HS-5 (cell line): ENCODE data around the gene XXYLT1.
"Not testable (repeated sequence)": the region's sequence is repeated elsewhere in the genome, so short reads cannot be mapped to it uniquely, and the experiment has no call there.

ENCODE experiments used
- DNase-seq: peaks from one replicate; pipeline ENCODE4 v3.0.0-alpha.2; 2012; ENCODE audit warnings: low read depth

XXYLT1 gene

DNA sequence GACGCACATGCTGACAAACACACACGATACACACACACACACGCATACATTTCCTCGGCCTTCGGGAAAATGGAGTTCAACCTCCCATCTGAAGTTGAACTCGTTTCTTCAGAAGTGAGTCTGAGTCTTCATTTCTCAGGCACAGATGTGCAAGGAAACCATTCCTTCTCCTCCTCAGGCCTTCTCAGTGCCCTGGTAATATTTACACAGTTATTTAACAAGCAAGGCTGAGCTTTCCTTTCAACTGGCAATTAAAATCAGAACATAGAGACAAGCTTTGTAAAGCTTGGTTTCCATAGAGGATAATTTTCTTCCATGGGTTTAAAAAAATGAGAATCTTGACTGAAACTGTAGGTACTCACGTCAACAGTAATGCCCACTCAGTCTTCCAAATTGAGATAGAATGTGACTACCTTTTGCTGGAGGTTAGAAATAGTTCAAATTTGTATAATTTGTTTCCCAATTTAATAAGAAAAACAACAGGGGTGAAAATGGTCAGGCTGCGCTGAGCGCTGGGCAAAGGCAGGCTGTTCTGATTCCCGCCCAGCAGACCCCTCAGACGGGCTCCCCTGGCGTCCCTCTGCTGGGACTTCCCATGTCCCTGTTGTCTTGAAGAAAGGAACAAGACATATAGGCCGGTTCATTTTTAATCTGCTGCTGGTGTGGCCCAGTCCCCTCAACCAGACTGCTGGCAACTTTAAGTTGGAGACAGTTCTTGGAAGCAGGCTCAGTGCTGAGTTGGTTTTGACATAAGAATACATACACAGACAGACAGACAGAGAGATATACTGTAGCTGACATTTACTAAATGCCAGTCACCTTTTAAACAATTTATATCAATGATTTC is 174.3 kb downstream of the XXYLT1 start:
- DNase-seq, result no peak

DNA sequence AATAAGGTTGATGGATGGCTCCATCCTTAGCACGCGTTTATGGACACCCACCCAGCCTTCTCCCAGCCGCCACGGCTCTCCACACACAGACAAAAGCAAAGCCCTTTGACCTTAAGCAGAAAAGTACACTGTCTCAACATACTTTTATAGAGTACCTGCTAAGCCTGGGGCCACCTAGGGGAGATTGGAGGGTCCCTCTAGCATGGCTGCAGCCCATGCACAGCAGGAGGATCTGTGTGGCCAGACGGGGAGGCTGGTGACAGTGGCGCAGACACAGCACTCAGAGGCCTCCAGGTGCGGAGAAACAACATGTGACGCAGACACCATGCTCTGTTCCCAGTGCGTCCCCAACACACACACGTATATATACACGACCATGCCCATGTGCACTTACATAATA is 174.9 kb downstream of the XXYLT1 start:
- no peak for DNase-seq

GRCh38 chr3:195095704-195096036 is 175.3 kb downstream of the XXYLT1 start:
- DNase-seq, result no peak

DNA sequence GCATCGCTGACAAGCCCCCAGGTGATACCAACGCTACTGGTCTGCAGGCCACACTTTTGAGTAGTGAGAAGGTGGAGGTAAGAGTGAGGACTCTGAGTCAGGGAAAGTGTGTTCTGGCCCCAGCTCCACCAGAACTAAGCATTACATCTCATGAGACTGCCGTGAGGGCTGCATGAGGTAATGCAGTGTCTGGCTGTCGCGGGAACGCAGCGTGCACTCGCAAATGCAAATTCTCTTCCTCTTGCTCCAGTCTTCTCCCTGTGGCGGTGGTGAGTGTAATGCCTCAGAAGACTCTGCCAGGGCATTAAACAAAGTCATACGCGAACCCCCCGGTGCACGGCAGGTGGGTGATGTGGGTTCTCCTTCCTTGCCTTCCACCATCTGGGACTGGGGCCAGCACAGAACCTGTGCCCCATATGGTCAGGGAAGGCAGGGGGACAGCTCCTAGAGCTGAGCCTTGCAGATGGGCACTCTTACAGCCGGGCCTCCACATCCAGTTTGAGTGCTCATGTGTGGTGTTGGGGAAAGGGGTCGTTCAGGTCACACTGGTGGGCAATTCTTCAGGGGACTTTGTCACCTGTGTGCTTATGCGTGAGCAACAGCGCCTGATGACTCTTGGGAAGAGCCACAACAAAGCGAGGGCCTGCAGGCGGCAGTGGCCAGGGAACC is 175.8 kb downstream of the XXYLT1 start:
- no peak for DNase-seq

GRCh38 chr3:195094191-195094921 is 176.6 kb downstream of the XXYLT1 start:
- no peak for DNase-seq

DNA sequence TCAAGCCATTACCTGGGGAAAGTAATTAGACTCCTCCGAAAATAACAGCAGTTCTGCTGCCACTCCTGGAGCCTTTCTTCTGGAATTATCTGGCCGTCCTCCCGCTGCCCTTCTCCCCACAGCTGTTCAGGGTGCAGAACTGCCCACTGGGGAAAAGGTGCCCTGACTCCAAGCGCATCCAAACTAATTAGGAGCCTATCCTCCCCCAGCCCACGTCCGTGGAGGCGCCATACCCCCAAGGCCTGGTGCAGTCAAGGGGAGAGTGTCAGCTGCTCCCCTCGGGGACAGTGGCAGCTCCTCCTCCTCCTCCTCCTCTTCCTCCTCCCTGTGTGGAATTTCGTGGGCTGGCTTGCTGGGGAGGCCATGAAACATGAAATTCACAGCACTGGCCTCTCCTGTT is 177.2 kb downstream of the XXYLT1 start:
- no peak for DNase-seq

GRCh38 chr3:195087840-195088601 is 182.9 kb downstream of the XXYLT1 start:
- not testable (repeated sequence) for DNase-seq

DNA sequence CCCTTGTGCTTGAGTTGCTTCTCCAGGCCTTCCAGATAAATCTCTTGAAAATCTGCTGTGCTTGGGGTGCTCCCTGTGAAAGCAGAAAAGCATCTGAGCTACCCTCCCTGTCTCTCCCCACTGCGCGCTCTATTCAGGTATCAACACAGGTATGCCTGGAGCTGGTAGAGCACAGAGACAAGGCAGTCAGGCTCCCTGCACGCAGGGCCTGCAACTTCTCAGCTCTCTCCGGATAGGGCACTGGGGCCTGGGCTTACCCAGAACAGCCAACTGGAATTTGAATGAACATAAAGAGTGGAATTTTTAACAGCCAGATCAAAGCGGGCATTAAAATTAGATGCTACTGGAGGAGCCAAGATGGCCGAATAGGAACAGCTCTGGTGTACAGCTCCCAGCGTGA is 183.6 kb downstream of the XXYLT1 start:
- no peak for DNase-seq

GRCh38 chr3:195086885-195087284 is 184.1 kb downstream of the XXYLT1 start:
- DNase-seq, result no peak

DNA sequence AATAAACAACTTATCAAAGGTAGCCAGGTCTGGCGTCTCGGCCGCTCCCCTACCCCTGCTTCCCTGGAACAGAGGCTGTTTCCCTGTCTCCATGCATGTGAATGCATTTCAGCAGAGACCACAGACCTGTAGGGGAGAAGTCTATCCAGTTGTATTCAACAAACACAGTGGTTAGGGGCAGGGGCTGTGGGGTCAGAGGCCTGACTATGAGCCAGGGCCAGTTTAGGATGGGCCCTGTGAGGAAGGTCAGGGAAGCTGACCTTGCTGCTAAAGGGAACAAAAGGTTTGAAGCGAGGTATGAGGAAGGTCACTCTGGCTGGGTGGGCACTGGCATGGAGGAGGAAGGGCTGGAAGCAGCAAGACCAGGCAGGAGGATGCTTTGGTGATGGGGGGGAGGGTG is 184.6 kb downstream of the XXYLT1 start:
- no peak for DNase-seq

- no peak for DNase-seq
Measured at GRCh38 chr3:195085356-195086130, 185.4 kb downstream of the XXYLT1 start.

DNA sequence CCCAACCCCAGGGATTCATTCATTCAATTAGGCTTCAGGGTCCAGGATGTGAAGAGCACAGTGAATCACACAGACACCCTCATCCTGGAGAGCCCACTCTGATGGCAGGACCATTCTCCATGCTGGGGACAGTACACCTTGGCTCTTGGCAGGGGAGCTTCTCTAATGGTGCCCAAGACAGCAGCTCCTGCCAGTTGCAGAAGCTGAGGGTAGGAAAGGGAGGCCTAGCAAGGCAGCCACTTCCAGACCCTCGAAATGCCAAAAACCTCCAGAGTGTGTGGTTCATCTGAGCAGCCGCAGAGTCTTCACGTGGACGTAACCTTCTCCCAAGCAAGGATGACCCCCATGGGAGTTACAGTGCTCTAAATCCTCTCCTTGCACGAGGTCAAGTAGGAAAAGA is 186.2 kb downstream of the XXYLT1 start:
- DNase-seq, result no peak

DNA sequence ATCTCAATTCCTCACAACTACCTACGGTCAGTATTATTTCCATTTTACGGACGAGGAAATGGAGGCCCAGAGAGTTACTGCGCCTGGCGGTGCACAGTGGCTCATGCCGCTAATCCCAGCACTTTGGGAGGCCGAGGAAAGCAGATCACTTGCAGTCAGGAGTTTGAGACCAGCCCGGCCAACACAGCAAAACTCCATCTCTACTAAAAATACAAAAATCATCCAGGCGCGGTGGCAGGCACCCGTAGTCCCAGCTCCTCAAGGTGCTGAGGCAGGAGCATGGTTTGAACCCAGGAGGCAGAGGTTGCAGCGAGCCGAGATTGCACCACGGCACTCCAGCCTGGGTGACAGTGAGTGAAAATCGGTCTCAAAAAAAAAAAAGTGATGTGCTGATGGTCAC is 187.3 kb downstream of the XXYLT1 start:
- DNase-seq, result no peak

DNA sequence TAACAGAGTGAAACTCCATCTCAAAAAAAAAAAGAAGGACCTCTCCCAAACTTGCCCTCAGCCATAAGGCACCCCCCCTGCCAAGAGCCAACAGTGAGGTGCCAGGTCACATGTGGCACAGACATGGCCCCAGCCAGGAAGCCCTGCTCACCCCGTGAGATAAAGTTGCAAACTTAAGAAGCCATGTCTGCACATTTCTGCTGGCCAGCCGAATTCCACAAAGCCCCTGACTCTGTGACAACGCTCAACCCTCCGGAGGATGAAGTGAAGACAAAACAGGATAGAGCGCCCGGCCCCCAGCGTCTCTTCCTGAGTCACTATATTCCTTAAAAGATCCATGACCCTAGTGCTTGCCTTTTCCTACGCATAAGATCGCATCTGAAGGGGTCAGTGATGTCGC is 188.1 kb downstream of the XXYLT1 start:
- no peak for DNase-seq

- no peak for DNase-seq
Measured at GRCh38 chr3:195081242-195081963, 189.6 kb downstream of the XXYLT1 start.

DNA sequence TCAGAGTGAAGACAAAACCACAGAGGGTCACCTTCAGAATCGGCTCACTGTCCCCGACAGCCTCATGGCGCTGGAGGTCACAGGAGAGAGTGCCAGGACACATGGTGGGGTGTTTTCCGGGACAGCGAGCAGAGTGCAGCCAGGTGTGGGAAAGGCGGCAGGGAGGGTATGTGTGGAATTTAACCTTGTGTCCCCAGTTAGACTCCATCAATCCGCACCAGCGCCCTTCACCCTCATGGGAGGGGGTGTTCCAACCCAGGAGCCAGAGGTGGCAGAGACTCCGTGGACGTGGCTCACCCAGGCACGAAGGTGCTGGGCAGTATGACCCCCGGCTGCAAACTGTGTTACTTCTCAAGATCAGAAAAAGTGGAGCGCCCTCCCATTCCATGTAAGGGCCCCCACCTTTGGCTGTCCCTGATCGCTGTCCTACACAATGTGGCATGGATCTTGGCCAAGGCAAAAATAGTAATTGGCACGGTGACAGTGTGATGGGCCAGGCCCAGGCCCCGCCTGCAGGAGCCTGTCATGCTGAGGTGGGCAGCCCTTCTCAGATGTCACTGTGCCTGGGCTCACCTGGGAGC is 190.3 kb downstream of the XXYLT1 start:
- DNase-seq, result no peak

- no peak for DNase-seq
Measured at GRCh38 chr3:195080125-195080524, 190.8 kb downstream of the XXYLT1 start.

DNA sequence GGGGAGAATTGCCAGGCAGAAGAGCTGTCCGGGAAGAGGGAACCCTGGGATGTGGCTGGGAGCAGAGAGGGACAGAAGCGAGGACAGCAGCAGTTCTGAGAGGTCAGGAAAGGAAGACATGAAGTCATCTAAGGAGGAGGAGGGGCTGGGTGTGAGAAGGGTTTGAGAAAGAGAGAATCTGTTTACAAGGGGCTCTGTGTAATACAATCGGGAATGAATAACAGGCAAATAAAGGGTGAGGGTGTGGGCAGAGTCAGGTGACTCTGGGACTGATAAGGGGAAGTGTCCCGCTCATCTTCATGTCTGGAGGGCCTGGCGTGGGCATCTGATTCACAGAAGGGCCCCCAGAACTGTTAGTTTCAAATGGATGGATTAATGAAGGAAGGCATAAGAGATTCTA is 191.3 kb downstream of the XXYLT1 start:
- no peak for DNase-seq

DNA sequence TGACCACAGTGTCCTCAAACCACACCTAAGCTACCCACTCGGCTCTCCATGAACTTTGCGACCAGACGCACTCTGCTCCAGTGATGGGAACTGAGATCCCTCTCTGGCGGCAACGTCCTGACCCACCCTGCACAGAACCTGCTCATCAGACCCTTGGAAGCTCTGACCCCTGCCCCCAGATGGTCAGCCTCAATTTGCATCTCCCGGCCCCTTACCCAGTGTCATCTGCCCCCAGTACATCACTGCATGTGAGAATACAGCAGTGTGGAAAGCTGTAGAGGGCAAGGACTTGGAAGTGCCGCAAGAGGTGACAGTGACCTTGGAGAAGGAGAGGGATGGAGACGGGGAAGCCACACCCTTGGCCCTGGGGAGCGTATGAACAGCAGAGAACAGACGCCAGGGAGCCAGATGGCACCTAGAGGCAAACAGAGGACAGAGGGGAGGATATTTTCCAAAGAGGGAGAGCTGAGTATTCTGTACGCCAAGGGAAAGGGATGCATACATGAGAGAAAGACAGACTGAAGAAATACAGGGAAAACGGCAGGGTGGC is 192.0 kb downstream of the XXYLT1 start:
- DNase-seq, result no peak
